ENCODE data around the gene TMEM54.
"Not testable (repeated sequence)": the region's sequence is repeated elsewhere in the genome, so short reads cannot be mapped to it uniquely, and the experiment has no call there.

Gene TMEM54

DNA sequence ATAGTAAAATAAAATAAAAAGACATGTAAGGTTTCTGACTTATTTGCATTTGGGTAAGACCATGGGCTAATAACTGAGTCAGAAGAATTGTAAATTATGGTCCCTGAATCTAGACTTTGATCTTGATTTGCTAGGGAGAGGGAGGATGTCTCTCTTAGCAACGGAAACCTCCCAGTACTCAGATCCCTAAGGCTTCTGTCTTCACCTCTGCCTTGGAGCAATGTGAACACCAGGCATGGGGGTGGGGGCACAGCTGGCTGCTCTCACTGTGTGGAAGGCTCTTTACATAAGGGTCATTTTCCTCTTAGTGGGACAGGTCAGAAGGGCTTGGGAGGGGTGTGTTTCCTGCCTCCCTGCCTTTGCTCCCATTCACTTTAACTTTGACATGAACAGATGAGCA is 17.0 kb upstream of the TMEM54 start:
- no peak for DNase-seq

DNA sequence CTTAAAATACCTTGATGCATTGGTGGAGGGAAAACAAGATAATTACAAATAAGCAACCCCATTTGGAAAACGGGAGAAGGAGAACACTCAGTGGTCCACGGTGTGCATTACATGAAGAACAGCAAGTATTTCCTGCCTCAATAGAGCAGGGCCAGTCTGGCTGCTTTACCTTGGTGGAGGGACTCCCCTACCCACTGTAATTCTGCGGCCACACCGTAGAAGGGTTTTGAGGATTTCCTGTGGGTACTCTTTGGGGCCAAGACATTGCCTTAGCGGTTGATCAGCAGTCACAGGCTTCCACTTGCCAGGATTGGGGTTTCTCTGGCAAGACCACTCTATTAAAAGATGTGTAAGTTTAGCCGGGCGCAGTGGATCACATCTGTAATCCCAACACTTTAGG is 16.3 kb upstream of the TMEM54 start:
- DNase-seq, result no peak

DNA sequence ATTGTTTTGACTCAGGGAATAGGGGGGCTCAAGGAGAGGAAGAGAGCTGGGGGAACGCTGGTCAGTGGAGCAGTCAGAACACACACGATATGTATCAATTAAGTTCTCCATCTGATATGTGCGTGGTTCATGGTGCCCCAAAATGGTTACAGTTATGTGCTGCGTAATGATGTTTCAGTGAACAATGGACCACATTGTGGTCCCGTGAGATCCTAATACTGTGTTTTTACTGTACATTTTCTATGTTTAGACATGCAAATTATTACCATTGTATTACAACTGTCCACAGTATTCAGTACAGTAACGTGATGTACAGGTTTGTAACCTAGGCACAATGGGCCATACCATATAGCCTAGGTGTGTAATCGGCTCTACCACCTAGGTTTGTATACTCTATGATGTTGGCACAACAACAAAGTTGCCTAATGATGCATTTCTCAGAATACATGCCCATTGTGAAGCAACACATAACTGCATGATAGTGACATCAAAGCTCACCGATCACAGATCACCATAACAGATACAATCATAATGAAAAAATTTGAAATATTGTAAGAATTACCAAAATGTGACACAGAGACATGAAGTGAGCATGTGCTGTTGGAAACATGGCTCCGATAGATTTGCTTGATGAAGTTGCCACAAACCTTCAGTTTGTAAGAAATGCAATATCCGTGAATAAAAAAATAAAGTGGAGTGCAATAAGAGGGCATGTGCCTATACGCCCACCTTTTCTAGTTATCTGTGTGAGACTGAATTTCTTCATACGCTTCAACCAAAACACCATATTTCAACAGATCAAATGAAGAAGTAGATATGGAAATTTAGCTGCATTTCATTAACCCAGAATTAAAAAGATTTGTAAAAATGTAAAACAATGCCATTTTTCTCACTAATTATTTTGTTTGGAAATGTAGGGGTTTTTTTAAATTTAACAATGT is 14.8 kb upstream of the TMEM54 start:
- DNase-seq, result no peak

DNA sequence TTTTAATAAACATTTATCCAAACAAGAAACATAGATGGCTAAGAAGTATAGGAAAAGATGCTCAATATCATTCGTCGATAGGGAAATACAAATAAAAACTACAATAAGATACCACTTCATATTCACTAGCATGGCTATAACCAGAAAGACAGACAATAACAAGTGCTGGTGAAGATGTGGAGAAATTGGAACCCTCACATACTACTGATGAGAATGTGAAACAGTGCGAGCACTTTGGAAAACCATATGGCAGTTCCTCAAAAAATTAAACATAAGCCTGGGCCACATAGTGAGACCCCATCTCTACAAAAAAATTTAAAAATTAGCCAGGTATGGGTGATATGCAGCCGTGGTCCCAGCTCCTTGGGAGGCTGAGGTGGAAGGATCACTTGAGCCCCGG is 9.1 kb upstream of the TMEM54 start:
- DNase-seq, result no peak

DNA sequence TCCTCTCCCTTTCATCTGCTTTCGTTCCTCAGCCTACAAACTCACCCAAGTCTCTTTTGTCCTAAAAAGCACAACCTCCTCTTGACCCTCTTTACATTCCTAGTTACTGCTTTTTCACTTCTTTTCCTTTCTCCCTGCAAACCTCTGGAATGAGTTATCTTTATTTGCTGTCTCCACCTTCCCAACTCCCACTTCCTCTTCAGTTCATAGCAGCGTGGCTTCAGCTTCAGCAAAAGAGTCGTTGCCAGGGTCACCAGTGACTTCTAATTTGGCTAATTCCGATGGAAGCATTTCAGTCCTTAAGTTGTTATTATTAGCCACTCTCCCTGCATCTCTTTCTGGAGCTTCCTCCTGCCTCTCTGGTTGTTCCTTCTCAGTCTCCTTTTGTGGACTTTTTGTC is 6.2 kb upstream of the TMEM54 start:
- peak; percentile 41 for DNase-seq

GRCh38 chr1:32906654-32907053 is 5.5 kb upstream of the TMEM54 start:
- DNase-seq, result no peak

GRCh38 chr1:32905588-32905987 is 4.4 kb upstream of the TMEM54 start:
- DNase-seq, result not testable (repeated sequence)

- DNase-seq, result no peak
Measured at GRCh38 chr1:32904797-32905196, 3.6 kb upstream of the TMEM54 start.

DNA sequence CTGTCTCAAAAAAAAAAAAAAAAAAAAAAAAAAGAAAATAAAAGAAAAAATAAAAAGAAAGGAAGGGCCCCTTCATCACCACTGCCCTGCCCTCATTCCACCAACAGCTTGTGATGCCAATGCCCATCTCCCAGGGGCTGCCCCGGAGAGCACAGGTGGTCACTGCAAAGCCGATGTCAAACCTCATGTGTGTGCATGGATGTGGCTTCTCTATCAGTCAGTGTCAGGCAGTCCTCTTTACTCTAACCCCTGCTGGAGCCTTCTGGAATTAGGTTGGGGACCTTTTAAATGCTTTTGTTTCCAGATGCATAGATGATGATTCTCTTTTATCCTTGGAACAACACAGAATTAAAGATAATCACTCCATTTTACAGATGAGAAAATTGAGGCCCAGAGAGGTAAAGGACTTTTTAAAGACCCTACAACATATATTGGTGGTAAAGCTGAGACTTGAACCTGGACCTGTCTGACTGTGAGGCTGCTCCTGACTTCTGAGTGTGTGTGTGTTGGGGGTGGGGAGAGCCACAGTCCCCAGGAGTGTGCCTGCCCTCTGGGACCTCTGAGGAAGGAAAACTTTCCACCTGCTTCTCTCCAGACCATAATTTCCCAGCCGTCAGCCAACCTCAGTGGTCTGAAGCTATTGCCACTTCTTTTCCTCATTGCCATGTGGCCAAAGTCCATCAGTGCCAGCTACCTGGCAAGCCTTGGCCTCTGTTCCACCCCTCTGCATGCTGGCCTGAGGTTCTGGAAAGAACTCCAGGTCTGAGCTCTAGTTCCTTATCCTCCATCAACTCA is 3.0 kb upstream of the TMEM54 start:
- no peak for DNase-seq

DNA sequence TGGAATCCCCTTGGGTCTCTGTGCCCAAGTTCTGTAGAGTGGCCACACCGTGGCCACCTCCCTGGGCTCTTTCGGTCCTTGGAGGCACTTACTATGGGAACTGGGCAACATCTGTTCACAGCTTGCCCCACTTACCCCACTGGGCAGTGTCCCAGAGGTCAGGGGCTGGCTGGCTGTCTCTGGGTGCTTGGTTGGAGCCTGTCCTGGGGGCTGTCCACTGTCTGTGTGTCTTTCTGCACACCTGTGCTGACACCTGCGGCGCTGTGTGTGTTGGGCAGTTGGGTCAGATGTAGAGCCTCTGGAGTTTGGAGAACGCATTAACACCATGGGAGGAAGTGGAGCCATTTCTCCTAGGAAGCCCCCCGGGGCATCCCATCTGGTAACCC is 1.3 kb upstream of the TMEM54 start:
- DNase-seq, result no peak

- DNase-seq, result no peak
Measured at GRCh38 chr1:32901823-32902534, 790 bp upstream of the TMEM54 start.

DNA sequence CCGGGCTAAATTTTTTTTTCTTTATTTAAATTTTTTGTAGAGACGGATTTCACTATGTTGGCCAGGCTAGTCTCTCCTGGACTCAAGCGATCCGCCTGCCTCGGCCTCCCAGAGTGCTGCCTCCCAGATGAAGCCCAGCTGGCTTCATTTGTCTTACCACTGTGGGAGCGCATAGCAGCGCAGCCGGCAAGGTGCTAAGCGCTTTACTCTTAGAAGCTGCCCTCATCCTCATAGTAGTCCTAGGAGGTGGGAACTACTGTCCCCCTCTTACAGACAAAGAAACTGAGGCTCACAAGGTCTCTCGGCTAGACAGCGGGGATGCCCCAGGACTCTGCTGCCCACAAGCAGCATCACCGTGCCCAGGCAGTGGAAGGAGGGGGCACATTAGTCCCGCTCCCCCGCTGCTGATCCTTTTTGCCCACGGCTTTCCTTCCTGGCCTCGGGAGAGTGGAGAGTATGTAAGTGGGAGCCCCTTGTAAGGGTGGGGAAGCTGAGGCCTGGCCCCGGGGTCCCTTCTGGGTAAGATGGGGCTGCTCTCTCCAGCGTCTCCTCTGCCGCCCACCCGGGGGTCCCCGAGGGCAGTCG is 726 bp downstream of the TMEM54 start:
- DNase-seq, result peak; percentile 22

DNA sequence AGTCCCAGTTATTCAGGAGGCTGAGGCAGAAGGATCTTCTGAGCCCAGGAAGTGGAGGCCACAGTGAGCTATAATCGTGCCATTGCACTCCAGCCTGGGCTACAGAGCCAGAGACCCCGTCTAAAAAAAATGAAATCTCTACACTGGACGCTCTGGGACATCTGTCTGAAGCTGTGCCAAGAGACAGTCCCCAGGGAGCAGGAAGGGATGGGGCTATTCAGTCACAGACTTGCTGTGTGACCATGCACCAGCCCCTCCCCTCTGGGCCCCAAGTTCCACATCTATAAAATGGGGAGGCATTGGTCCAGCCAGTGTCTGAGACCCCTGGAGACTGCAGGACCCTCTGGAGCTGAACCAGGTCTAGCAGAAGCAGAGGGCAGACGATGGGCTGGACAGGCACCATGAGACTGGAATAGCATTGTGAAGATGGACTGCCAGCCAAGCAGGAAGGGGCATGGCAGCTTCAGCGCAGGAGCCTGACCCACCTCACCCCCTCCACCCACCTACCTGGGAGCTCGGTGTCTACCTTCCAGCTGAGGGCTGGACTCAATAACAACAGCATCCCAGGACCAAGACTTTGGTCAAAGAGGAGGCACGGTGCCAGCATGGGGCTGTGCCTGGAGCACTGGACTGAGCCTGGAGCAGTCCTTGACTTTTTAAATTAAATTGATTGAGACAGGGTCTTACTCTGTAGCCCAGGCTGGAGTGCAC is 1.4 kb downstream of the TMEM54 start:
- DNase-seq, result no peak

- no peak for DNase-seq
Measured at GRCh38 chr1:32898958-32899357, 2.2 kb downstream of the TMEM54 start.

- DNase-seq, result no peak
Measured at GRCh38 chr1:32898056-32898455, 3.1 kb downstream of the TMEM54 start.

- DNase-seq, result no peak
Measured at GRCh38 chr1:32897082-32898049, 3.8 kb downstream of the TMEM54 start.

GRCh38 chr1:32896451-32896850 is 4.7 kb downstream of the TMEM54 start:
- DNase-seq, result no peak

- DNase-seq, result no peak
Measured at GRCh38 chr1:32895325-32896215, 5.6 kb downstream of the TMEM54 start.

GRCh38 chr1:32894681-32895080 is 6.5 kb downstream of the TMEM54 start:
- no peak for DNase-seq

Data from fibroblast of skin of abdomen (primary cell).